Activated CD4-positive, alpha-beta T cell treated with anti-CD3 and anti-CD28 coated beads, Interleukin-2, Interleukin-6, amounts not matched to agents 100 ng/mL and 50 ng/mL, durations not matched to agents 16 hours and 8 hours (primary cell): ENCODE data around the gene DPH1.
A peak's percentile ranks its signal among the peaks of the same experiment; 100 is the strongest.

Source experiments
- DNase-seq: peaks from one replicate; pipeline ENCODE4 v3.0.0-alpha.2; 2020

Gene DPH1

DNA sequence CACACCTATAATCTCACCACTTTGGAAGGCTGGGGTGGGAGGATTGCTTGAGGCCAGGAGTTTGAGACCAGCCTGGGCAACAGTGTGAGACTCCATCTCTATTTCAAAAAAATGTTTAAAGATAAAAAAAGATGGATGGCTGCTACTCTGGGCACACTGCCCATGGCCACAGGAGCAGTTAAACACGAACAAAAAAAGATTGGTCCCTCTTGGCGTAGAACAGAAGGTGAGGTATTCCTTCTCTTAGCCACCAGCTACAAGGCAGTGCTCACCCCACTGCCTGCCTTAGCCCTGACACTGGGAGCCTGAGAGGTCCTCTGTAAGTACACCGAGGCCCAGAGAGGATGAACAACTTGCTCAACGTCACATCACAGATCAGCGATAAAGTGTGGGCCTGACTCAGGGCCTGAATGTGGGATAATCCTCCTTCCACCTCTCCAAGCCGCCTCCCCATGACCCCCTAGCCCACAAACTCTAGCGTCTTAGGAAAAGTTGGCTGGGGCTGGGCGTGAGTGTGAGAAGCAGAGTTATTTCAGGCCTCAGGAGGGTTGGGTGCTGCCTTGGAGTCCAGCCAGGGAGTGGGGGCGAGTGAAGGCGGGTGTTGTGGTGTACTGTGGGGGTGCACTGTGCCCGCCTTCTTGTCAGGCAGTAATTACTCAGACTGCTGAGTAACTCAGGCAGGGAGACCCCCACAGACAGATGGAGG is 2.3 kb upstream of the DPH1 start:
- DNase-seq, result no peak

GRCh38 chr17:2028234-2028614 is 1.7 kb upstream of the DPH1 start:
- no peak for DNase-seq

DNA sequence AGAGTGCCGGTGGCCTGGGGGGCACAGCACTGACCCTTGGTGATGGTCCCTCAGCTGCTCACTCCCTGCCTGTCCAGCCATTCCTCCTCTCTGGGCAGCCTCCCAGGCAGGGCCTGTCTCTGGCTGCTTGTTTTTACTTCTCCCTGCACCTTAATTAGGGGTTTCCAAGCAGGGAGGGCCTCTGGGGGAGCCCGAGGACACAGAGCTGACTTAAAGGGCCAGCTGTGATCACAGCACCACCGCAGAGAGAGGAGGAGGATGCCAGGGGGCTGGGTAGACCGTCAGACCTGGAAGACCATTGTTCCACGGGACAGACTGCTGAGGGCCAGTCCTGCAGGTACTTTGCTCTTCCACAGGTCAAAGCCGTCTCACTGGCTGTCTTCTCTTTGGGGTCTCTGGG is 1.2 kb upstream of the DPH1 start:
- DNase-seq, result no peak

GRCh38 chr17:2030779-2031163 is 818 bp downstream of the DPH1 start:
- DNase-seq, result no peak

DNA sequence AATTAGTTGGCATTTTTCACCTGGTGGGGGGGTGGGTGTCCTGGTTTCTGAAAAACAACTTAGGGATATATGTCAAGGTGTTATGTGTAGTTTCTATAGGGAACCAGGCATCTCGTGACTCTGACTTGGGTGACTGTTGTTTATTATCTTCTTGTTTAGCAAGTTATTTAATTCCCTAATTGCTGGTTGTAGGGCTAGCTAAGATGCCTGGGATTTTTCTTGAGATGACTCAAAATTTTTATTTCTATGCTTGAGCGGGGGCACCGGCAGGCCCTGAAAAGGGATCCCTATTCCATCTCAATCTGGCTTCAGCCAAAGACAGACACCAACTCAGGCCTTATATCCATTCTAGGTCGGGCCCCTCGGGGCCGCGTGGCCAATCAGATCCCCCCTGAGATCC is 3.2 kb downstream of the DPH1 start:
- no peak for DNase-seq

GRCh38 chr17:2034157-2034556 is 4.2 kb downstream of the DPH1 start:
- DNase-seq, result no peak

DNA sequence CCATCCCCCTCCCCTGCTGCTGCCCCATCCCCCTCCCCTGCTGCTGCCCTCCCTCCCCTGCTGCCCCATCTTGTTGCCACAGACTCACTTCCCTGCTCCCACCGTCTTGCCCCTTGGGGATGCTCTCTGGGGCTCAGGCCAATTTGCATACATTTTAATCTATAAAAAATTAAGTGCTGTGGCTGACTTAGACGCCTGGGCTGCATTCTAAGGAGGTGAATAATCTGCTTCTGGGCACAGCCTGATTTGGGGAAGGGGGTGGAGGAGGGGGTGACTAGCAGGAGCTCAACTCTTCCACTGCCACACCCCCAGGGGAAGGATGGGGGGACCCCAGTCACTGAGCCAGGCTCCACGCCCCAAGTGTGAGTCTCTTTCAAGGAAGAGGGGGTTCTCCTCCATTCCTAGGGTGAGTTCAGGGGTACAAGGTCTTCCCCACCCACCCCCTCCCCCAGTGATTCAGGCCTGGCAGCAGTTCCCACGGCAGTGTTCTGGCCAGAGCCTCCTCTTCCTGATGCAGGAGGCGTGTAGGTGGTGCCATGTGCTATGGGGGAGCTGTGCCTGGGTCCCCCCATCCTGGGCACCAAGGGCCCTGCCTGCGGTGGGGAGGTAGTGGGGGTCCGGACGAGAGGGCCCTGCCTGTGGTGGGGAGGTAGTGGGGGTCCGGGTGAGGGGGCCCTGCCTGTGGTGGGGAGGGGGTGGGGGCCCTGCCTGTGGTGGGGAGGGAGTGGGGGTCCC is 5.0 kb downstream of the DPH1 start:
- DNase-seq, result no peak

DNA sequence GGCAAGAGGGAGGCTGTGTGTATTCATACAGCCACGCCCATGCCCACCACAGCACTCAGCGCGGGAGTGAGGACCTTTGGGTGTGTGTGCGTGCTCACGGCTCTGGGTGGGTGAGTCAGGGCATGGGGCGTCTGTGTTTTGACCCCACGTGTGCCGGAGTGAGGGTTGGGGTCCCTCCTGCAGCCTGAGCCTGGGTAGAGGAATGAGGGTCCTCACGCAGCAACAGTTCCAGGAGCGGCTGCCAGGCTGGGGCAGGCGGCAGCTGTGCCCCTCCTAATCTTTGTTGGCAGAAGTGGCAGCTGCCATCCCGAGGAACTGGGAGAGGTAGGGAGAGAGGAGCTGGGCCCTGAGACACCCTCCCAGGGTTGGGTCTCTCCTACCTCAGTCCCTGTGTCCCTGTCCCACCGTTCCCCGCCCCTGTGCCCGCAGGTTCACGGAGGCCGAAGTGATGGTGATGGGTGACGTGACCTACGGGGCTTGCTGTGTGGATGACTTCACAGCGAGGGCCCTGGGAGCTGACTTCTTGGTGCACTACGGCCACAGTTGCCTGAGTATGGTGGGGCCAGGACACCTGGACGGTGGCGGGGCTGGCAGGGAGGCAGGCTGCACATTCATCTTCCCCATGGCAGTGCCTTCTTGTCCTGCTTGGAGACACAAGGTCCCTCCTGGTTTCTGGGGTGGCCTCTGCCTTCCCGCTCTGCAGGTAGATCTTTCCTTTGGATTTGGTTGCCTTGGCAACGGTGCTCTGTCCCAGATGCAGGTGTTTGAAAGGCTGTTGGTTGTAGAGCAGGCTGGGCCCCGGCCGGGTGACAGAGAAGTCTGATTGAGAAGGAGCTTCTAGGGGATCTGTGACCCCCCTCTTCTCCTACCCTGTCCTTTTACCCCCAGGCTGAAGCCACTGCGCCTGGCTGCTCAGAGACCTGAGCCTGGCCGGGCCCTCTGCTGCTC is 5.9 kb downstream of the DPH1 start:
- DNase-seq, result no peak

GRCh38 chr17:2037155-2037554 is 7.2 kb downstream of the DPH1 start:
- no peak for DNase-seq

- no peak for DNase-seq
These were observed 10.4 kb downstream of the DPH1 start for GRCh38 chr17:2040219-2040827.

DNA sequence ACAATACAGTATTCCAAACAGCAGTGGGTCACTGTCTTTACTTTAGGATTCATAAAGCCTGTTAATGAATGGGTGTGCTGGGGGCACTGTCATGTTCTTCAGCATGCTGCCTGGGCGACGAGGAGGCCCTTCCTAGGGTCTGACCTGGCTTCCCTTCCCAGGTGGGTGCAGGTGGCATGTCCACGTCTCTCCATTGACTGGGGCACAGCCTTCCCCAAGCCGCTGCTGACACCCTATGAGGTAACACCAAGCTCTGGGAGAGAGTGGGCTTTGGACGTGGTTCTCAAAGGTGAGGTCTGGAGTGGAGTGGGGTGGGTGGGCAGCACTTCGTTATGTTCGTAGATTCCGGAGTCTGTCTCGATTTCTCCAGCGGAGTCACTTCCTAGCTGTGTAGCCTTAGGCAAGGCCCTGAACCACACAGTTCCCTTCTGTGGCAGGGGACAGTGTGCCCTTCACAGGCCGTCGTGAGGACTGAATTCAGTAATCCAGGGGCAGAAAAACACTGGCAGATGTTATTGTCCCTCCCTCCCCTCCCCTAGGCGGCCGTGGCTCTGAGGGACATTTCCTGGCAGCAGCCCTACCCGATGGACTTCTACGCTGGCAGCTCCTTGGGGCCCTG is 11.1 kb downstream of the DPH1 start:
- DNase-seq, result no peak

DNA sequence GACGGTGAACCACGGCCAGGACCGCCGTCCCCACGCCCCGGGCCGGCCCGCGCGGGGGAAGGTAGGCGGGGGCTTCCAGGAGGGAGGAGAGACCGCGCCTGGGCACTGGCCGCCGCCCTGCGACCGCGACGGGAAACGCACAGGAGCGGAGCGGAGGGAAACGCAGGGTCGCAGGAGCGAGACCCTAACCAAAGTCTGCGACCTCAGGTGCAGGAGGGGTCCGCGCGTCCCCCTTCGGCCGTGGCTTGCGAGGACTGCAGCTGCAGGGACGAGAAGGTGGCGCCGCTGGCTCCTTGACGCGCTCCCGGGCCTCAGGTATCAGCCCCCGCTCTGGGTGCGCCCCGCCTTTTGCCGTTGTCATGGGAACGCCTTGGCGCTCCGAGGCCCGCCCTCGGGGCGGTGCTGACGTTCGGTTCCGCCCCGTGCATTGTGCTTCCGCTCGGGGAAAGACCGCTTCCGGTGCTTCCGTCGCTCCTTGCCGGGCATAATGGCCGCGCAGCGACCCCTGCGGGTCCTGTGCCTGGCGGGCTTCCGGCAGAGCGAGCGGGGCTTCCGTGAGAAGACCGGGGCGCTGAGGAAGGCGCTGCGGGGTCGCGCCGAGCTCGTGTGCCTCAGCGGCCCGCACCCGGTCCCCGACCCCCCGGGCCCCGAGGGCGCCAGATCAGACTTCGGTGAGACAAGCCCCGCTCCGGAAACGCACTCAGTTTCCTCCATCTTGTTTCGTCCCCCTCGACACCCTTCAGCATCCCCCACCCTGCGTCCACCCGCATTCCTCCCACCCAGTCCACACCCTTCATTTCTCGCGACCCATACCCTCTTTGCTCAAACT is 11.8 kb downstream of the DPH1 start, which contains the start of gene OVCA2:
OVCA2 (plus strand) TSS at position 462 of the 829 bp plus-strand sequence; CDS start at position 488, 26 bp downstream.
- DNase-seq, result peak; percentile 98

DNA sequence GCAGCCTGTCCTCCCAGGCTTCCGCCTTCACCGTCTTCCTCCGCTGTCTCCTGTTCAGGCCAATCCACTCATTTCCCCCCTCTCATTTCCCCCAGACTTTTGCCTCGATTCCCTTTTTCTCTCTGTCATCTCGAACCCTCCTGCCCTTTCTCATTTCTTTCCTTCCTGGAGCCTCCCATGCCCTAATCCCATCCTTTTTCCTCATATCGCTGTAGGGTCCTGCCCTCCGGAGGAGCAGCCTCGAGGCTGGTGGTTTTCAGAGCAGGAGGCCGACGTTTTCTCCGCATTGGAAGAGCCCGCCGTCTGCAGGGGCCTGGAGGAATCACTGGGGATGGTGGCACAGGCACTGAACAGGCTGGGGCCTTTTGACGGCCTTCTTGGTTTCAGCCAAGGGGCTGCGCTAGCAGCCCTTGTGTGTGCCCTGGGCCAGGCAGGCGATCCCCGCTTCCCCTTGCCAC is 12.5 kb downstream of the DPH1 start:
- no peak for DNase-seq

- no peak for DNase-seq
These were observed 13.0 kb downstream of the DPH1 start for GRCh38 chr17:2042933-2043332.

DNA sequence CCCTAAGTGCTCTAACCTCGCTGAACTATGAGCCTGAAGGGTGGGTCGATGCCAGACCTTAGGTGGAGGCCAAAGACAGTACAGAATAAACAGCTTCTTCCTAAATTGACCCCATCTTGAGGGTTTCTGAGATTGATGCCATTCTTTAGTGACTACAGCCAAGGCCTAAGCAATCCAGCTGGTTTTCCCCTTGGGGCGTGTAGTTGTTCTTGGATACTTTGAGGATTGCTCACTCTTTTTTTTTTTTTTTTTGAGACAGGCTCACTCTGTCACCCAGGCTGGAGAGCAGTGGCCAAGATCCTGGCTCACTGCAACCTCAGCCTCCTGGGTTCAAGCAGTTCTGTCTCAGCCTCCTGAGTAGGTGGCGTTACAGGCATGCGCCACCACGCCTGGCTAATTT is 13.8 kb downstream of the DPH1 start:
- DNase-seq, result no peak

DNA sequence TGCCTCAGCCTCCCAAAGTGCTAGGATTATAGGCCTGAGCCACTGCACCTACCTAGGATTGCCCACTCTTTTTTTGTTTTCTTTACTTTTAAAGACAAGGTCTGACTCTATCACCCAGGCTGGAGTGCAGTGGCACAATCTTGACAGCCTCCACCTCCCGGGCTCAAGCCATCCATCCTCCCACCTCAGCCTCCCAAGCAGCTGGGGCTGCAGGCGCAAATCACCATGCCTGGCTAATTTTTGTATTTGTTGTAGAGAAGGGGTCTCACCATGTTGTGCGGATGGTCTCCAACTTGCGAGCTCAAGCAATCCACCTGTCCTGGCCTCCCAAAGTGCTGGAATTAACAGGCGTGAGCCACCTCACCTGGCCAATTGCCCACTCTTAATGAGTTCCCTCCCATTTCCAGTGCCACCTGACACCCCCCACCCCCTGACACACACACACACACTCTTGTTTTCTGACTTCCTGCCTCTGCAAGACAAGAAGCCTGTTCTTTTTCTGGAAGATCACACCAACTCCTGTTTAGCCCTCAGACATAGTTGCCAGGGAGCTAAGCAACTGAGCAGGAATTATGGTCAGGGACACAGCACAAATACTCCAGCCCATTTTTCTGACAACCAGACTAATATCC is 14.4 kb downstream of the DPH1 start:
- no peak for DNase-seq

DNA sequence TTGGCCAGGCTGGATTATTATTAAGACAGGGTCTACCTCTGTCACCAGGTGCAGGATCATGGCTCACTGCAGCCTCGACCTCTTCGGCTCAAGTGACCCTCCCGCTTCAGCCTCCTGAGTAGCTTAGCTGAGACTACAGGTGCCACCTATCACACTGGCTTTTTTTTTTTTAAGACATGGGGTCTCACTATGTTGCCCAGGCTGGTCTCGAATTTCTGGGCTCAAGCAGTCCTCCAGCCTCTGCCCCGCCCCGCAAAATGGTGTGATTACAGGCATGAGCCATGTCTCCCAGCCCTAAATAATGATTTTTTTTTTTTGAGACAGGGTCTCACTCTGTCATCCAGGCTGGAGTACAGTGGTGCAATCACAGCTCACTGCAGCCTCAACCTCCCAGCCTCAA is 17.6 kb downstream of the DPH1 start:
- DNase-seq, result no peak

- DNase-seq, result no peak
These were observed 18.9 kb downstream of the DPH1 start for GRCh38 chr17:2048805-2049204.

DNA sequence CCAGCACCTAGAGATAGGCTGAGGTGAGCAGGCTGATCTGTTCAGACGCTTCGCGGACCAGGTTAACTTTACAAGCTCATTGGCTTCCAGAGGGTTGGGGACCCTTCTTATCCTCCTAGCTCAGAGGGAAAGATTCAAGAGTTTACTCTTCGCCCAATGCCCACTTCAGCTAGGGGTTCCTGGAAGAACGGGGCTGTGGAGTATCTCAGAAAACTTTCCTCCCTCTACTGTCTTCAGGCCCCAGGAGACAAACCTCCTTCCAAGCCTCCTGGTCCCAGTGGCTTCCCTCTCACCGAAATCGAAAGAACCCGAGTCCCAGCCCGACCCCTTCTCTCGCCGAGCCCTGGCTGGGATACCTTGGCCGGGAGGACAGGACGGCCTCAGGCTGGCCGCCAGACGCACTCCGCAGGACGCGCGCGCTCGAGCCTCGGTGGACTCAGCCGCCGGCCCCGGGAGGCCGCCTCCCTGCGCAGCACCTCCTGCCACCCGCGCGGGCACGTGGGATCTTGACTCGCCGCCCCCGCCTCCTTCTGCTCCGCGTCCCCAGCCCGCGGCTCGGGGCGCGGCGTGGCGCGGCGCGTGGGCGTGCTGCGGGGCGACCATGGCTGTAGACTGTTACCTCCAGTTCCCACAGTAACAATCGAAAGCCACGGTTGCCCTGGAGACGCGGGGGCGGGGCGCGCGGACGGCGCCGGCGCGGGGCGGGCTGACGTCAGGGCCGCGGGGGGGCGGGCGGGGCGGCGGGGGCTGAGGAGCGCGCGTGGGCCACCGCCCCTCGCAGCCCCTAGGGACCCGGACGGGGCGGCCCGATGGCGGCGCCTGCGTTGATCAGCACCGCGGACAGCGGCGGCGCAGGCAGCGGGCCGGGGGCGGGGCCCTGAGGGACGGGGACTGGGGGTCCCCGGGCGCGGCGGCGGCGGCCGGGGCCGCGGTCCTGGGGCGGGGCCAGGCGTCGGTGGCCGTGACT is 19.7 kb downstream of the DPH1 start:
- DNase-seq, result peak; percentile 85
